Upper lobe of left lung (tissue), 4 donors: ENCODE measurements around the gene NADK2.

Source experiments
- POLR2A ChIP-seq, 4 donors: fragments of 450-650 bp; IDR thresholded peaks; one replicate each; pipeline ENCODE4 v1.5.1; 2016 to 2017; ENCODE audit warnings: antibody characterized with exemption in 4 of 4, mild to moderate bottlenecking in 2 of 4
- POLR2AphosphoS5 ChIP-seq, 2 donors: sonication (generic); formaldehyde crosslinking; IDR thresholded peaks; one replicate each; pipeline ENCODE4 v1.5.1; 2017; ENCODE audit warnings: antibody characterized with exemption in 2 of 2

DNA sequence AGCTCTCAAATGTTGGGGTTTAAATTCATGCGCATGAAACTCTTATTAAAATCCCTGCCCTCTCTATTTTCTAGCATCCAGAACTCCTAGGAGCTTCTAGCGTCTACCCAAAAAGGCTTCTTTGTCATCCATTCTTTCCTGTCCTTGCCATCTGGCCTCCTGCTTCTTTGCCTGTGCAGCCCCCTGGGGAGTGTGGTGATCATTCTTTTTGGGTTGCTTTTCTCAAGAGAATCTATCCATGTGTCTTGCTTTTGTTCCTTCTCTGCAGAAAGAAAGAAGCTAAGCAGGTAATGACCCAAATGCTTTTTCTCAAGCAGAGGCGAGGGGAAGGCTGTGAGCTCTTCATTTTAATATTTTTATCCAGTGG lies 63.2 kb downstream of the NADK2 start:
- TF ChIP-seq POLR2A (IDR thresholded peaks at IDR 0.05) (no peak), POLR2AphosphoS5 (IDR thresholded peaks at IDR 0.05) (no peak)
